Osteocyte (in vitro differentiated cells): ENCODE measurements around the gene C2CD2L. TPM values are rescaled to one million over a fixed set of nuclear protein-coding genes. Genes with fewer than 3 reads are reported as not detected.

Experiments
- DNase-seq: peaks from one replicate; pipeline ENCODE4 v3.0.0; 2021; ENCODE audit warnings: mixed read lengths; ENCODE audit not compliant: unreplicated experiment; ENCODE audit errors: extremely low spot score
- H3K27ac Mint-ChIP-seq: one replicate; pipeline ENCODE4 v1.8.0; 2021; ENCODE audit warnings: mild to moderate bottlenecking, mixed read lengths; ENCODE audit not compliant: unreplicated experiment
- H3K27me3 Mint-ChIP-seq: one replicate; pipeline ENCODE4 v1.8.0; 2021; ENCODE audit warnings: mixed read lengths; ENCODE audit not compliant: unreplicated experiment
- H3K36me3 Mint-ChIP-seq: one replicate; pipeline ENCODE4 v1.8.0; 2021; ENCODE audit warnings: mixed read lengths; ENCODE audit not compliant: unreplicated experiment
- H3K4me1 Mint-ChIP-seq: one replicate; pipeline ENCODE4 v1.8.0; 2021; ENCODE audit warnings: mixed read lengths; ENCODE audit not compliant: unreplicated experiment
- H3K4me3 Mint-ChIP-seq: one replicate; pipeline ENCODE4 v1.8.0; 2021; ENCODE audit warnings: mild to moderate bottlenecking, moderate library complexity, mixed read lengths; ENCODE audit not compliant: unreplicated experiment
- H3K9me3 Mint-ChIP-seq: one replicate; pipeline ENCODE4 v1.8.0; 2021; ENCODE audit warnings: mixed read lengths; ENCODE audit not compliant: unreplicated experiment
- total RNA-seq: library from RNA; stranded (reverse); gene quantifications from 2 replicates; pipeline ENCODE4 v1.2.1, GENCODE V29; 2021
- TF ChIP-seq, protein P1 (sequence below): fragments of 200-600 bp; sonication (generic); IDR thresholded peaks from 2 replicates; pipeline ENCODE4 v1.5.0; 2021; ENCODE audit warnings: antibody characterized with exemption, mild to moderate bottlenecking, moderate library complexity

Gene C2CD2L
- total RNA-seq, 1 donor from 2014 or later: 11.7 TPM

DNA sequence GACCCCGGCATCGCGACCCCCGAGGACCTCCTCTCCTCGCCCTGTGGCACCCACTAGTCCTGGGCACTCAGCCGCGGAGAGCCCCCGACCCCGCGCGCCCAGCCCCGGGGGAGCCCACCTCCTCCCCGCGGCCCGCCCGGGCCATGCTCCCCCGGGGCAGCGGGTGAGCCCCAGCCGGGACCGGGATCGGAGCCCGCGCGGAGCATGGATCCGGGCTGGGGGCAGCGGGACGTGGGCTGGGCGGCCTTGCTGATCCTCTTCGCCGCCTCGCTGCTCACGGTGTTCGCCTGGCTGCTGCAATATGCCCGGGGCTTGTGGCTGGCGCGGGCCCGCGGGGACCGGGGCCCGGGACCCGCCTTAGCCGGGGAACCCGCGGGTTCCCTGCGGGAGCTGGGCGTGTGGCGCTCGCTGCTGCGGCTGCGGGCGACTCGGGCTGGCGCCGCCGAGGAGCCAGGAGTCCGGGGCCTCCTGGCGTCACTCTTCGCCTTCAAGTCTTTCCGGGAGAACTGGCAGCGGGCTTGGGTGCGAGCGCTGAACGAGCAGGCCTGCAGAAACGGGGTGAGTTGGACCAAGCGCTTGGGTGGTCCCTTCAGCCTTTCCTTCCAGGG, 498 bp downstream of the C2CD2L start:
- no peak for DNase-seq
- Mint-ChIP-seq H3K9me3 (no peaks in the 10 kb centered on the region), H3K4me3 (peak overlapping the region; percentile 84), H3K27me3 (no peaks in the 10 kb centered on the region), H3K4me1 (peaks cover 41% of the 10 kb centered on the region), H3K27ac (peak overlapping the region; percentile 82), H3K36me3 (peaks cover 11% of the 10 kb centered on the region)
- TF ChIP-seq, protein P1, sequence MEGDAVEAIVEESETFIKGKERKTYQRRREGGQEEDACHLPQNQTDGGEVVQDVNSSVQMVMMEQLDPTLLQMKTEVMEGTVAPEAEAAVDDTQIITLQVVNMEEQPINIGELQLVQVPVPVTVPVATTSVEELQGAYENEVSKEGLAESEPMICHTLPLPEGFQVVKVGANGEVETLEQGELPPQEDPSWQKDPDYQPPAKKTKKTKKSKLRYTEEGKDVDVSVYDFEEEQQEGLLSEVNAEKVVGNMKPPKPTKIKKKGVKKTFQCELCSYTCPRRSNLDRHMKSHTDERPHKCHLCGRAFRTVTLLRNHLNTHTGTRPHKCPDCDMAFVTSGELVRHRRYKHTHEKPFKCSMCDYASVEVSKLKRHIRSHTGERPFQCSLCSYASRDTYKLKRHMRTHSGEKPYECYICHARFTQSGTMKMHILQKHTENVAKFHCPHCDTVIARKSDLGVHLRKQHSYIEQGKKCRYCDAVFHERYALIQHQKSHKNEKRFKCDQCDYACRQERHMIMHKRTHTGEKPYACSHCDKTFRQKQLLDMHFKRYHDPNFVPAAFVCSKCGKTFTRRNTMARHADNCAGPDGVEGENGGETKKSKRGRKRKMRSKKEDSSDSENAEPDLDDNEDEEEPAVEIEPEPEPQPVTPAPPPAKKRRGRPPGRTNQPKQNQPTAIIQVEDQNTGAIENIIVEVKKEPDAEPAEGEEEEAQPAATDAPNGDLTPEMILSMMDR: no peak

DNA sequence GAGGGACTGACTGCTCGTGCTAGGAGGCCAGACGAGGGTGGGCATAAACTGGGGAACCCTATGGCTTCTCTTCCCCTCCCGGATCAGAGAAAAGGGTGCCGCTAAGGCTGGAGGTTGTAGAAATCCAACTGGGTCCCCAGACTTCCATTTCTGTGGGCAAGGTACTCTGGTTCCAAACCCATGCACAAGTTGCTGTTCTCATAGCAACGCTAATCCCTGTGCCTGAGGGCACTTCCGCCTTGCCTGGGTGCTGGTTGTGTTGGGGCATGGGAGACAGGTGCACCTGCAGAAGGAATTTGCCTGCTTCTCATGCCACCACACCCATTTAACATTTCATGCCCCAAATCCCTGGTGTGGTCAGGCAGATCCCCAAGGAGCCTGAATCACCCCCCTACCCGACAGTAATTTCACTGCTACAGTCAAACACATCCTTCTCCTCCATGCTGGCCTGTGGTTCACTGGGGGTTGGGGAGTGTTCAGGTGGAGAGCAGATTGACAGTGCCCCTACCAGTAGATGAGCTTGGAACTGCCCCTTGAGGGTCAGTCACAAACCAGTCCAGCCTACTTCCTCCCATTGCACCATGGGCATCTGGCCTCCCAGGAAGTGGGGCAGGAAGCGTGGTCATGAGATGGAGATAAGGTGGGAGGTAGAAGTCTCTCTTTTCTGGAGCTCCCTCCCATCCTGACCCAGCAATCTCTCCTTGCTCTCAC, 1.2 kb downstream of the C2CD2L start:
- TF ChIP-seq, protein P1: no peak
- Mint-ChIP-seq H3K9me3 (no peaks in the 10 kb centered on the region), H3K4me3 (peak overlapping the region; percentile 84), H3K27ac (peak overlapping the region; percentile 82), H3K27me3 (no peaks in the 10 kb centered on the region), H3K36me3 (peaks cover 16% of the 10 kb centered on the region), H3K4me1 (peaks cover 35% of the 10 kb centered on the region)
- DNase-seq: no peak

DNA sequence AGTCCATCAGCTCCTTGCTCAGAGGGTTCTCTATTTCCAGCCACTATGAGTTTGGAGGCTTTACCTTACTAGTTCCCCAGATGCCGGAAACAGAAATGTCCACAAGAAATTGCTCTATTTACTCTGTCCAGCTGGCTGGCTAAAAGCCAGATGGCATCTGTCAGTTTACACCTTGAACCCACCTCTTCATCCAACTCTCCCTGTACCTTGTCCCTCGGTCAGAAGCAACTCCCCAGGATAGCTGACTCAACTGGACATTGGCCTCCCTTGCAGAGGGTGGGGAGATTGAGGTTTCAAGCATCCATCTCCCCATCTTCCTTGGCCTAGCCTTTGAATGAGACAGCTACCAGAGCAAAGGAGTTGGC, 1.7 kb downstream of the C2CD2L start:
- TF ChIP-seq, protein P1: no peak
- no peak for DNase-seq
- H3K36me3 Mint-ChIP-seq: peaks cover 17% of the 10 kb centered on the region
- peak overlapping the region; percentile 82 for H3K27ac Mint-ChIP-seq
- H3K9me3 Mint-ChIP-seq: no peaks in the 10 kb centered on the region
- H3K4me3 Mint-ChIP-seq: peak overlapping the region; percentile 84
- H3K27me3 Mint-ChIP-seq: no peaks in the 10 kb centered on the region
- peaks cover 33% of the 10 kb centered on the region for H3K4me1 Mint-ChIP-seq

DNA sequence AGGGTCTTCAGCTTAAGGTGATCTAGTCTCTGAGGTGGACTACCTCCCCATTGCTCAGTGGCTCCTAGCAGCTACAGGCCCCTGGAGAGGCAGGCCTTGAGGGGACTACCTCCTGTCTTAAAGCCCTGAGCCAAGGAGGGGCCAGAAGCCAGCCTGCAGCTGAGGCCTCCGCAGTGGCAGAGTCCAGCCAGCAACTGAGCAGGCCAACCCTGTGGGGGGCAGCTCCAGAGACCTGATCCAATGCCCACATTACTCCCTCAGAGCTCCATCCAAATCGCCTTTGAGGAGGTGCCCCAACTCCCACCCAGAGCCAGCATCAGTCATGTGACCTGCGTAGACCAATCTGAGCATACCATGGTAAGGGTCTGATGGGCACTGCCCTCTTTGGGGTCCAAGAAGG, 2.7 kb downstream of the C2CD2L start:
- Mint-ChIP-seq H3K36me3 (peaks cover 22% of the 10 kb centered on the region), H3K4me1 (peaks cover 31% of the 10 kb centered on the region), H3K4me3 (no peak overlapping the region), H3K27ac (no peak overlapping the region), H3K9me3 (no peaks in the 10 kb centered on the region), H3K27me3 (no peaks in the 10 kb centered on the region)
- TF ChIP-seq, protein P1: no peak
- no peak for DNase-seq

DNA sequence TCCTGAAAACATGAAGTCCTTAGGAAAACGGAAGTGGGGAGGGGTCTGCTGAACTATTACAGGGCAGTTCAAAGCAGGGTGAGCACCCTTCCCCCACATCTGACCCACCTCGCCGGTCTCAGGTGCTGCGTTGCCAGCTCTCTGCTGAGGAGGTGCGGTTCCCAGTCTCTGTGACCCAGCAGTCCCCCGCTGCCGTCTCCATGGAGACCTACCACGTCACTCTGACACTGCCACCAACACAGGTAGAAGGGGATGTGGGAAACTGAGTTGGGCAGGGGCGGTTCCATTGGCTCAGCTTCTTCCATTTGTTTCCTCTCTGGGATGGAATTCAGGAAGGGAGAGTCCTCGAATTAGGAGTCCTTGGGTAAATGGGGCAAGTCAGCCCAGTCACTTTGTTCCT, 3.3 kb downstream of the C2CD2L start:
- peaks cover 26% of the 10 kb centered on the region for H3K36me3 Mint-ChIP-seq
- H3K27me3 Mint-ChIP-seq: no peaks in the 10 kb centered on the region
- peaks cover 28% of the 10 kb centered on the region for H3K4me1 Mint-ChIP-seq
- no peak overlapping the region for H3K4me3 Mint-ChIP-seq
- TF ChIP-seq, protein P1: no peak
- H3K9me3 Mint-ChIP-seq: no peaks in the 10 kb centered on the region
- no peak for DNase-seq
- no peak overlapping the region for H3K27ac Mint-ChIP-seq
